ENCODE data around the gene STAC2.

Gene STAC2

GRCh38 chr17:39183720-39184119, 42.0 kb downstream of the STAC2 start:
- TF ChIP-seq CTCF (IDR thresholded peaks at IDR 0.05; ENCODE audit: extremely low read depth, missing control alignments) = no peak
- DNase-seq (ENCODE audit: low spot score) = no peak

GRCh38 chr17:39183045-39183444, 42.7 kb downstream of the STAC2 start:
- no peak for TF ChIP-seq CTCF (IDR thresholded peaks at IDR 0.05; ENCODE audit: extremely low read depth, missing control alignments)
- no peak for DNase-seq (ENCODE audit: low spot score)

GRCh38 chr17:39181303-39181702, 44.4 kb downstream of the STAC2 start:
- DNase-seq (ENCODE audit: low spot score) = no peak
- no peak for TF ChIP-seq CTCF (IDR thresholded peaks at IDR 0.05; ENCODE audit: extremely low read depth, missing control alignments)

GRCh38 chr17:39178536-39178935, 47.2 kb downstream of the STAC2 start:
- no peak for DNase-seq (ENCODE audit: low spot score)
- no peak for TF ChIP-seq CTCF (IDR thresholded peaks at IDR 0.05; ENCODE audit: extremely low read depth, missing control alignments)

- no peak for DNase-seq (ENCODE audit: low spot score)
- TF ChIP-seq CTCF (IDR thresholded peaks at IDR 0.05; ENCODE audit: extremely low read depth, missing control alignments) = no peak
Observed at GRCh38 chr17:39177256-39177655, 48.5 kb downstream of the STAC2 start.

- no peak for TF ChIP-seq CTCF (IDR thresholded peaks at IDR 0.05; ENCODE audit: extremely low read depth, missing control alignments)
- no peak for DNase-seq (ENCODE audit: low spot score)
Observed at GRCh38 chr17:39175695-39176093, 50.1 kb downstream of the STAC2 start.

- TF ChIP-seq CTCF (IDR thresholded peaks at IDR 0.05; ENCODE audit: extremely low read depth, missing control alignments) = peak; percentile 74
- DNase-seq (ENCODE audit: low spot score) = peak; percentile 87
Observed at GRCh38 chr17:39174920-39175694, 50.6 kb downstream of the STAC2 start.

Data from GM20000 (cell line).